Fibroblast of skin of right biceps (primary cell): Measurements from ENCODE around the gene CD58.
"Not testable (repeated sequence)": the region's sequence is repeated elsewhere in the genome, so short reads cannot be mapped to it uniquely, and the experiment has no call there.

Source experiments
- DNase-seq: peaks from one replicate; pipeline ENCODE4 v3.0.0-alpha.2; 2013

CD58 gene

GRCh38 chr1:116569776-116570357 is 959 bp downstream of the CD58 start:
- DNase-seq, result no peak

GRCh38 chr1:116569381-116569670 is 1.5 kb downstream of the CD58 start:
- no peak for DNase-seq

GRCh38 chr1:116568662-116569380 is 2.0 kb downstream of the CD58 start:
- no peak for DNase-seq

GRCh38 chr1:116567790-116568661 is 2.8 kb downstream of the CD58 start:
- DNase-seq, result no peak

GRCh38 chr1:116565222-116565621 is 5.6 kb downstream of the CD58 start:
- DNase-seq, result no peak

GRCh38 chr1:116564426-116564825 is 6.4 kb downstream of the CD58 start:
- DNase-seq, result no peak

- not testable (repeated sequence) for DNase-seq
Observed at GRCh38 chr1:116562465-116562864, 8.4 kb downstream of the CD58 start.

- no peak for DNase-seq
Observed at GRCh38 chr1:116561563-116561962, 9.3 kb downstream of the CD58 start.

- DNase-seq, result no peak
Observed at GRCh38 chr1:116560704-116561490, 9.9 kb downstream of the CD58 start.

- DNase-seq, result no peak
Observed at GRCh38 chr1:116559304-116559761, 11.5 kb downstream of the CD58 start.

GRCh38 chr1:116558571-116558970 is 12.3 kb downstream of the CD58 start:
- DNase-seq, result no peak

- no peak for DNase-seq
Observed at GRCh38 chr1:116558140-116558549, 12.7 kb downstream of the CD58 start.

GRCh38 chr1:116557323-116557878 is 13.4 kb downstream of the CD58 start:
- no peak for DNase-seq

- peak; percentile 41 for DNase-seq
Observed at GRCh38 chr1:116556289-116557006, 14.4 kb downstream of the CD58 start.

- DNase-seq, result no peak
Observed at GRCh38 chr1:116554924-116555323, 15.9 kb downstream of the CD58 start.

GRCh38 chr1:116553386-116554115 is 17.3 kb downstream of the CD58 start:
- no peak for DNase-seq

GRCh38 chr1:116546354-116546977 is 24.4 kb downstream of the CD58 start:
- DNase-seq, result no peak

GRCh38 chr1:116545359-116545705 is 25.5 kb downstream of the CD58 start:
- no peak for DNase-seq

GRCh38 chr1:116544588-116545358 is 26.1 kb downstream of the CD58 start:
- no peak for DNase-seq

GRCh38 chr1:116540088-116540487 is 30.7 kb downstream of the CD58 start:
- no peak for DNase-seq
